Fibroblast of lung (primary cell): ENCODE data around the gene SLC8A3. TPM values are rescaled to one million over a fixed set of nuclear protein-coding genes. Genes with fewer than 3 reads are reported as not detected.

Experiments used
- DNase-seq, 2 donors: peaks; one replicate each; pipeline versions ENCODE4 v3.0.0 to v3.0.0-alpha.2; 2010; ENCODE audit warnings: low read depth in 2 of 2
- H2AFZ ChIP-seq: 2 replicates; pipeline ENCODE4 v1.5.1; 2012; ENCODE audit warnings: low read length, control low read depth, inconsistent platforms
- H3K27ac ChIP-seq: 2 replicates; pipeline ENCODE4 v1.5.1; 2011; ENCODE audit warnings: low read length, control low read depth; ENCODE audit not compliant: insufficient read depth
- H3K27me3 ChIP-seq: 2 replicates; pipeline ENCODE4 v1.5.1; 2011; ENCODE audit warnings: mild to moderate bottlenecking, low read length; ENCODE audit not compliant: control insufficient read depth, insufficient read depth
- H3K36me3 ChIP-seq: 2 replicates; pipeline ENCODE4 v1.5.1; 2011; ENCODE audit warnings: low read length; ENCODE audit not compliant: control insufficient read depth, insufficient read depth
- H3K4me1 ChIP-seq: 2 replicates; pipeline ENCODE4 v1.5.1; 2011; ENCODE audit warnings: low read length; ENCODE audit not compliant: control insufficient read depth, insufficient read depth; ENCODE audit errors: extremely low read depth
- H3K4me2 ChIP-seq: 2 replicates; pipeline ENCODE4 v1.5.1; 2011; ENCODE audit warnings: low read length, control low read depth; ENCODE audit not compliant: insufficient read depth; ENCODE audit errors: extremely low read depth
- H3K4me3 ChIP-seq, 4 experiments: fragments of 200-600 bp in 1 of 4; sonication (generic) in 1 of 4; replicated peaks in 1 of 4; 2 replicates each; pipeline ENCODE4 v1.5.1; 2011 to 2016; ENCODE audit warnings: low read length in 4 of 4, low read depth in 3 of 4, mild to moderate bottlenecking in 3 of 4, control low read depth in 2 of 4, inconsistent platforms in 1 of 4, mixed read lengths in 1 of 4; ENCODE audit not compliant: insufficient read depth in 1 of 4; ENCODE audit errors: control extremely low read depth in 1 of 4
- H3K79me2 ChIP-seq: 2 replicates; pipeline ENCODE4 v1.5.1; 2012; ENCODE audit warnings: mild to moderate bottlenecking, low read length, inconsistent platforms; ENCODE audit not compliant: control insufficient read depth, insufficient read depth
- H3K9ac ChIP-seq: 2 replicates; pipeline ENCODE4 v1.5.1; 2011; ENCODE audit warnings: mild to moderate bottlenecking, low read length, control low read depth; ENCODE audit not compliant: insufficient read depth
- H3K9me3 ChIP-seq: 2 replicates; pipeline ENCODE4 v1.5.1; 2012; ENCODE audit warnings: low read depth, low read length; ENCODE audit not compliant: control insufficient read depth, insufficient read depth
- H4K20me1 ChIP-seq: 2 replicates; pipeline ENCODE4 v1.5.1; 2011; ENCODE audit warnings: low read length; ENCODE audit not compliant: control insufficient read depth, insufficient read depth; ENCODE audit errors: extremely low read depth
- EZH2 ChIP-seq: IDR thresholded peaks from 2 replicates; pipeline ENCODE4 v1.5.1; 2012; ENCODE audit warnings: low read length, control low read depth, mild to moderate bottlenecking; ENCODE audit errors: missing control alignments
- polyA plus RNA-seq, 2 donors: library from polyadenylated mRNA; depleted of rRNA in 1 of 2; stranded (reverse) in 1 of 2; unstranded in 1 of 2; fragments of >200 nt; gene quantifications; 2 replicates each; pipeline ENCODE4 v1.2.1, GENCODE V29; 2011 to 2012; ENCODE audit warnings: missing spikeins in 1 of 2
- total RNA-seq: library from RNA; depleted of rRNA; stranded (reverse); fragments of >200 nt; gene quantifications from 2 replicates; pipeline ENCODE4 v1.2.1, GENCODE V29; 2014
- TF ChIP-seq, protein P1 (sequence below), 2 donors: IDR thresholded peaks in 1 of 2; conservative IDR thresholded peaks in 1 of 2; 1 replicate in 1 of 2; 2 replicates in 1 of 2; pipeline ENCODE4 v1.5.1; 2011 to 2012; ENCODE audit warnings: low read length in 2 of 2, control low read depth in 1 of 2, inconsistent platforms in 1 of 2, low read depth in 1 of 2, mild to moderate bottlenecking in 1 of 2

SLC8A3 gene
- total and polyA plus RNA-seq, 2 donors (not counting 1 experiment from before 2014, with no cell fraction given) = under 0.01 to 0.03 TPM

DNA sequence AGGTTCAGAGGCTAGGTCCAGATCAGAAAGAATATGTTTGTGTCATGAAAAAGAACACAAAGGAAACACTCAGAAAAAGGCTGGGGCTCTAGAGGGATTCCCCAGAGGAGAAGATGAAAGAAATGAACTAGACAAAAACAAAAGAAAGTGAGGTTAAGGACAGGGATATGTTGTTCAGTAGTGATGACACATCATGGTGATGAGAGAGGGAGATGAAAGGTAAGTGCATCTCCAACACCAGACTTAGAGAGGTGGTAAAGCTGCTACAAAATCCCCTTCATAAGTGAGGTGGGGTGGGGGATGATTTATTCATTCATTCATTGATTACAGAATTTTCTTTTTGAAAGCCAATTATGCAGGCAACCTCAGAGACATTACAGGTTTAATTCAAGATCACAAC lies 19.6 kb upstream of the SLC8A3 start:
- Histone ChIP-seq H3K4me3 (no peak overlapping the region), H4K20me1 (no peaks in the 10 kb centered on the region), H3K4me2 (no peak overlapping the region), H3K9ac (no peak overlapping the region), H3K79me2 (no peaks in the 10 kb centered on the region), H3K27ac (no peak overlapping the region), H2AFZ (no peak overlapping the region), H3K27me3 (no peaks in the 10 kb centered on the region), H3K4me1 (no peaks in the 10 kb centered on the region), H3K9me3 (no peaks in the 10 kb centered on the region), H3K36me3 (no peaks in the 10 kb centered on the region)
- no peak for TF ChIP-seq EZH2
- TF ChIP-seq, protein P1, sequence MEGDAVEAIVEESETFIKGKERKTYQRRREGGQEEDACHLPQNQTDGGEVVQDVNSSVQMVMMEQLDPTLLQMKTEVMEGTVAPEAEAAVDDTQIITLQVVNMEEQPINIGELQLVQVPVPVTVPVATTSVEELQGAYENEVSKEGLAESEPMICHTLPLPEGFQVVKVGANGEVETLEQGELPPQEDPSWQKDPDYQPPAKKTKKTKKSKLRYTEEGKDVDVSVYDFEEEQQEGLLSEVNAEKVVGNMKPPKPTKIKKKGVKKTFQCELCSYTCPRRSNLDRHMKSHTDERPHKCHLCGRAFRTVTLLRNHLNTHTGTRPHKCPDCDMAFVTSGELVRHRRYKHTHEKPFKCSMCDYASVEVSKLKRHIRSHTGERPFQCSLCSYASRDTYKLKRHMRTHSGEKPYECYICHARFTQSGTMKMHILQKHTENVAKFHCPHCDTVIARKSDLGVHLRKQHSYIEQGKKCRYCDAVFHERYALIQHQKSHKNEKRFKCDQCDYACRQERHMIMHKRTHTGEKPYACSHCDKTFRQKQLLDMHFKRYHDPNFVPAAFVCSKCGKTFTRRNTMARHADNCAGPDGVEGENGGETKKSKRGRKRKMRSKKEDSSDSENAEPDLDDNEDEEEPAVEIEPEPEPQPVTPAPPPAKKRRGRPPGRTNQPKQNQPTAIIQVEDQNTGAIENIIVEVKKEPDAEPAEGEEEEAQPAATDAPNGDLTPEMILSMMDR (conservative IDR thresholded peaks at IDR 0.05 in 1 of 2, IDR thresholded peaks at IDR 0.05 in 1 of 2; ENCODE audit: low read depth in 1 of 2, low read length in 2 of 2) = no peak
- DNase-seq = no peak

DNA sequence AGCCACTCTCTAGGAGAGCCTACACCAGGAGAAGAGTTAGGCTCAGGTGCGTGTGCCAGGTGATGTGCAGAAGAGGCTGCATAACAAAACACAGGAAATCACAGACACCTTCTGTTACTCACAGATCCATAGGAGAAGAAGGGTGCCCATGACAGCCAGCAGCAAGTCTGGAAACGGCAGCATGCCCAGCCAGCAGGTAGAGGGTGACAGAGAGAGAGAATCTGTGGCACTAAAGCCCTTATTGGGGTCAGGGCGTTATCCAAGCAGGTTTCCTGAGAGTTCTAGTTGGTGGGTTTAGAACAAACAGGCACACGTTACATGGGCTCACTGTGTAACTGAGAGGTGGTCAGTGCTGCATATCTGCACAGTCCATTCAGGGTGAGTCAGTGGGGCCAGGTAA lies 14.9 kb upstream of the SLC8A3 start:
- no peak overlapping the region for H3K9ac ChIP-seq
- DNase-seq = no peak
- H3K36me3 ChIP-seq = no peaks in the 10 kb centered on the region
- no peak overlapping the region for H2AFZ ChIP-seq
- no peaks in the 10 kb centered on the region for H4K20me1 ChIP-seq
- TF ChIP-seq, protein P1 (conservative IDR thresholded peaks at IDR 0.05 in 1 of 2, IDR thresholded peaks at IDR 0.05 in 1 of 2; ENCODE audit: low read depth in 1 of 2, low read length in 2 of 2) = no peak
- no peak for TF ChIP-seq EZH2
- no peaks in the 10 kb centered on the region for H3K4me1 ChIP-seq
- no peaks in the 10 kb centered on the region for H3K27me3 ChIP-seq
- no peaks in the 10 kb centered on the region for H3K79me2 ChIP-seq
- no peaks in the 10 kb centered on the region for H3K9me3 ChIP-seq
- no peak overlapping the region for H3K4me3 ChIP-seq
- no peak overlapping the region for H3K27ac ChIP-seq
- no peak overlapping the region for H3K4me2 ChIP-seq

DNA sequence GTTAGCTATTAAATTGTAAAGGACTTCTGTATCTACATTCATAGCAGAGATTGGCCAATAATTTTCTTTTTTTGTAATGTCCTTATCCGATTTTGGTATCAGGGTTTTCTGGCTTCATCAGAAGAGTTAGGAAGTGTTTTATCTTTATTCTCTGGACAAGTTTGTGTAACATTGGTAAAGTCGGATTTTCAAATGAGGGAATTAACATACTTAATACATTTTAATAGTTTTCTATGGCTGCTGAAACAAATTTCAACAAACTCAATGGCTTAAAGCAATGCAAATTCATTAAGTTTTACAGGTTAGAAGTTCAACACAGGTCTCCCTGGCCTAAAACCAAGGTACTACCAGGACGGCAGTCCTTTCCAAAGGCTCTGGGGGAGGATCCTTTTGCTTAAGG lies 13.2 kb upstream of the SLC8A3 start:
- Histone ChIP-seq H3K4me1 (no peaks in the 10 kb centered on the region), H3K4me3 (no peak overlapping the region), H3K9me3 (no peaks in the 10 kb centered on the region), H2AFZ (no peak overlapping the region), H3K27ac (no peak overlapping the region), H3K4me2 (no peak overlapping the region), H3K36me3 (no peaks in the 10 kb centered on the region), H4K20me1 (no peaks in the 10 kb centered on the region), H3K79me2 (no peaks in the 10 kb centered on the region), H3K27me3 (no peaks in the 10 kb centered on the region), H3K9ac (no peak overlapping the region)
- DNase-seq = no peak
- TF ChIP-seq EZH2 = no peak
- TF ChIP-seq, protein P1 (conservative IDR thresholded peaks at IDR 0.05 in 1 of 2, IDR thresholded peaks at IDR 0.05 in 1 of 2; ENCODE audit: low read depth in 1 of 2, low read length in 2 of 2) = no peak
